Sciatic nerve (tissue), 2 donors: Measurements from ENCODE around the gene PI4KA. TPM values are rescaled to one million over a fixed set of nuclear protein-coding genes. Genes with fewer than 3 reads are reported as not detected.
"Not testable (repeated sequence)": the region's sequence is repeated elsewhere in the genome, so short reads cannot be mapped to it uniquely, and the experiment has no call there.

Experiments
- ATAC-seq: fragments of 200-7000 bp; cut with Tn5 transposase; one replicate; pipeline ENCODE4 v1.9.1; 2020; ENCODE audit warnings: mild to moderate bottlenecking, moderate library complexity
- DNase-seq: peaks from one replicate; pipeline ENCODE4 v3.0.0-alpha.2; 2020; ENCODE audit warnings: low spot score
- intact Hi-C: fragments of 100-400 bp; cut with DNase I; formaldehyde crosslinking; loops from one replicate; pipeline ENCODE4 v1.14.2; 2022
- total RNA-seq: library from RNA; stranded (reverse); fragmentation: NEBNext Ultra II Directional; extraction: Animal tissue kit (Norgen Biotek cat#: 25700); gene quantifications from one replicate; pipeline ENCODE4 v1.2.1, GENCODE V29; 2021
- donor health status: DM: no; HTN: no; CAD: no.
- donor health status: DM: no; HTN: no; CAD: no.

Gene PI4KA
- total RNA-seq, 1 donor from 2014 or later = 116 TPM

DNA sequence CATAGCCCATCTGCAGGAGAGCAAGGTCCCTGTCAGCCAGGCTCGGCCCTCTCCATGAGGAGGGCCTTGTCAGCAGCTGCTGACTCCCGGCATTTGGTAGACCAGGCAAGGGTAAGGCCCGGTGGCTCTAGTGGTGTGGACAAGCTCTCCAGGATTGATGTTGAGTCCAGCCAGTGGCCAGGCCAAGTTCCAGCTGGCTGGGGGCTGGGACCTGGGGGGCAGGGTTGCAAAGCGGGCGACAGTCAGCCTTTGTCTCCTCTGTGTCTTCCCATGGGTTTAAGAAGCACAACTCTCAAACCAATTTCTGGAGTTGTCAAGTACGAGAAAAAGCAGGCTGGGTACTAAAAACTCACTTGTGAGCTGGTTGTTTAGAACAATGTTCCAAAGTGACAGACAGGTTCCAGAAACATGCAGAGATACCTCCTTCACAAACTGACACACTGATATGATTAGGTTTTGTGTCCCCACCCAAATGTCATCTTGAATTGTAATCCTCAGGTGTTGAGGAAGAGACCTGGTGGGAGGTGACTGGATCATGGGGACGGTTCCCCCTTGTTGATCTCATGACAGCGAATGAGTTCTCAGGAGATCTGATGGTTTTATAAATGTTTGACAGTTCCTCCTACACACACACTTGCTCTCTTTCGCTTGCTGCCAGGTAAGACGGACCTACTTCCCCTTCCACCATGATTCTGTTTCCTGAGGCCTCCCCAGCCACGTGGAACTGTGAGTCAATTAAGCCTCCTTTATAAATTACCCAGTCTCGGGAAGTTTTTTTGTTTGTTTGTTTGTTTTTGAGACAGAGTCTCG is 137.0 kb downstream of the PI4KA start:
- ATAC-seq (no peak), DNase-seq (no peak)
- intact Hi-C loops = no loop called here

DNA sequence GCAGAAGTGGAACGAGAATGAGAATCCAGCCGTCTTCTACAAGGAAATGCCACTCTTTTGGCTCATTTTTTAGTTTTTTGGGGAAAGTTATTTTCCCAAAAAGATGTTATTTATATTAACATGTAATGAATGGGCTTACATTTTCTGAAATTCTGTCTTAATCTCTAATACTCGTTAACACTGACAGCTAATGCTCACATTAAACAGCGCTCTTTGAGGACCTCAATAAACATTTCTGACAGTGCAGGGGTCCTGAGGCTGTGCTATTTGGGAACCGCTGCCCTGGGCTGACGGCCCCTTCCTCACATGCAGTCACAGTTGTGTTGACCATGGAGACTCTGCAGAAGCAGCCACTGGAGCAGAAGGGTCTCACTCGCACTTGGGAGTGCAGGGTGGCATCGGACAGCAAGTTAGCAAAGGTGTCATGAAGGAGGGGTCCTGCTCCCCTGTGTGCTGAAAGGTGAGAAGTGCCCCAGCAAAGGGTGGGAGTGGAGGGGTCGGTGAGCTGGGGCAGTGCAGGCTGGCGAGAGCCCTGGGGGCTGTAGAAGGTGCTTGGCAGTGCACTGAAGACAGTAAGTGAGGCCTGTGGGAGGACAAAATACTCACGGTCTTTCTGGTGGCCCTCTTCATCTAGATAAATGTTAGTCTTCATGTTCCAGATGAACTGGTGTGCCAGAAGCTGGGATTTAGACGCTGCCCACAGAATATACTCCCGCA is 137.8 kb downstream of the PI4KA start:
- intact Hi-C loops = no loop called here
- no peak for ATAC-seq
- DNase-seq = no peak

DNA sequence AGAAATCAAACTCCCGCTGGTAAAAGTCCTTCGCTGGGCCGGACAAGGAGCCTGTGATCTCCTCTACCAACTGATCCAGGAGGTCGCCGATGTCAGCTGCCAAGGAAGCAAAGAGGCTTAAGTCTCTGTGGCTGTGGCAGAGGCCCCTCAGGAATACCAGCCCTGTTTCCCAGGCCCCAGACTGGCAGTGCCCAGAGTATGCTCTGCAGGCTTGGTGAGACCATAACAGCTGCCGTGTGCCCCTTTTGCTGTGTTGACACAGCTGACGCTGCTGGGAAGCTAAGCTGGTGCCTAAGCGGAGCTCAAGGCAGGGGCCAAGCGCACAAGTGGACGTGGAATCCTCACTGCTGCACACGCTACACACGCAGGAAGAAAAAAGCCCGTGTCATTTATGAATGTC is 139.9 kb downstream of the PI4KA start:
- DNase-seq, intact Hi-C loops, ATAC-seq: not testable (repeated sequence)

DNA sequence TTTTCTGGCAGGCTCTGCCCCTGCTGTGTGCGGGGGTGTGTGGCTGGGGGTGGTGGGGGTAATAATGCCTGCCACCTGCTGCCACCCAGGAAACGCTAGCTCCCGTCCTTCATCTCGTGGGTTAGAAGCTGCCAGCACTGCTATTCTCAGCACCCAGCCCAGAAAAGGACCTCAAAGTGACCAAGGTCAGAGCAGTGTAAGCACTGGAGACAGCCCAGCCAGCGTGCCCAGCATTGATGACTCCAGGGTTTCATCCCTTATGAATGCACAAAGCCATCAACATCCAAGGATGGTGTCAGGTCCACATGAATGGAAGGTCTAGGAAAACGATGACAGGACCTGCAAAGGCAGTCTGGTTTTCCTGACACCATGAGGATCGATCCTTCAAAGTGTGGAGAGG is 140.6 kb downstream of the PI4KA start:
- intact Hi-C loops, ATAC-seq, DNase-seq: not testable (repeated sequence)

DNA sequence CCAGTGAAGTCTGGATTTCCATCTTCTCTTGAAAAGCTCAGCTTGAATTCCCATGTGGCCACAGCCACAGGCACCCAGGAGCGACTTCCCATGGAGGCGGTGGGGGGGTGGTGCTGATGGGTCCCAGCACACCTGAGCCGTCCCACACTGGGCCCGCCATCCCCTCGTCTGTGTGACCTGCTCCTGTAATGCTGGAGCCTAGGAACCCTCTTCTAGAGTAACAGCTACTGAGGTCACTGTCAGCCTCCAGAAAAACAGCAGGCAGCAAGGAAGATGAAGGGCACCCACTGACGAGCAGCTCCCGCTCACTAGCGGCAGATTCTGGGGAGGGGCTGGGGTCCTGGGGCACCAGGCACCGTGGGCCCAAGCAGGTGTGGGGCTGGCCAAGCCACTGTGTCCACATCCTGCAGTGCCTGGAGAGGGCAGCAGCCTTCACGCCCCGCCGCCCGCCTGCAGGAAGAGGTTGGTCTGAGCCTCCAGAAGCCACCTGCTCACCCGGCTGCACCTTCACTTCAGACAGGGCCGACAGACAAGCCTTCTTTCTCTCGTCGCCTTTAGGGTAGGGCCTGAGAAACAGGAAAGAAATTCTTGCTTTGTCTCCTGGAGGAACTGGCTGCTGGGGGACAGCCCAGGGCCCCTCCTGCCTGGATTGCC is 141.3 kb downstream of the PI4KA start:
- DNase-seq, intact Hi-C loops: not testable (repeated sequence)
- peak; percentile 18 for ATAC-seq

DNA sequence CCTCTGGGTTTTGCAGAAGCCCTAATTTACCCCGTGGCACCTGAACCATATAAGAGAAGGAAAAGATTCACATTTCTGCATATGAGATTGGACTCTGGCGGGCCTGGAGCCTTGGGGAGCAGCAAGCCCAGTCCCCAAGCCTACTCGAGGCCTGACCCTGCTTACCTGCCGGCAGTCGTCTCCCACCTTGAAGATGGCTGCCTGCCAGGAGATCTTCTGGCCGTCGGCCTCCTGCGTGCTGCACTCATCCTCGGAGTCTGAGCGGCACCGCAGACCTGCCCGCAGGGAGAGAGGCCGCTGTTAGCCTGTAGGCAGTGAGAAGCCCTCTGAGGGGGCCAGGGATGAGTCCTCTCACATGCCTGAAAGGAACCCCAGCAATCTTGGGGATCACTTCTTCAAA is 145.5 kb downstream of the PI4KA start:
- DNase-seq, ATAC-seq, intact Hi-C loops: not testable (repeated sequence)

DNA sequence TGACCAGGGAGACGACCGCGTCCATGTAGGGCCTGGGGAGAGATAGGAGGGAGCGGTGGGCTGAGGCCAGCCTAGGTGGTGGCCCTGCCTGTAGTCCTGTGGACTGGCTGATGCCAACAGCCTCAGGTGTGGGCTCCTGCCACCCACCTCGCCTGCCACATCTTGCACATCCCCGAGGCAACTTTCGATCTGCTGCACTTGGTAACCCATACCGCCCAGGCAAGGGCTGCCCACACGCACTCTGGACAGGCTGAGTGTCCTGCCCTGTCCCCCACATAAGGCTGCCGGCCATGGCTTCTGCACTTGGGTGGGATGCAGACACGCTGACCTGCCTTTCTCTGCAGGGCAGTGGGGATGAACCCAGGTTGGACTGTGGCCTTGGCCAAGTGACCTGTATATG is 148.6 kb downstream of the PI4KA start:
- DNase-seq, ATAC-seq, intact Hi-C loops: not testable (repeated sequence)

DNA sequence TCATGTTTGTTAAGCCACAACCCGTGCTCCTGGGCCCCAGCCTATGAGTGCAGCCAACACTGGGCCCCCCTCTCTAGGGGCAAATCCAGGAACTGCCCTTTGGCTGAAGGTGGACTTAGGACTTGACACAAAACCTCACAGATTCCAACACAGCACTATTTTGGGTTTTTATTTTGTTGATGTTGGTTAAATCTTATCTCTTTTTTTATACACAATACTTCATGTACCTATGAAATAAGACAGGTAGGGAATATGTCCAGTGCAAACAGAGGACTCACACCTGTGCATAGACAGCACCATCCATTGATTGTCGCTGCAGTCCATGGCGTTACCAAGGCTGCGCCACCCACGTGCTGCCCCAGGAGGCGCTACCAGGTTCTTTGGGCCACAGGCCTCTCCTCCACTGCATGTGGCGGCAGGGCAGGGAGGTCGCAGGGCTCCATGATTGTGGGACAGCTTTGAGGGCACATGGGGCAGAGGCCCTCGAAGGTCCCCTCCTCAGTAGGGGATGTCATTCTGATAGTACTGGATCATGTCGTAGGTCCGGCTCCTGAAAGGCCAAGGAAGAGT is 151.0 kb downstream of the PI4KA start:
- intact Hi-C loops, ATAC-seq, DNase-seq: not testable (repeated sequence)

DNA sequence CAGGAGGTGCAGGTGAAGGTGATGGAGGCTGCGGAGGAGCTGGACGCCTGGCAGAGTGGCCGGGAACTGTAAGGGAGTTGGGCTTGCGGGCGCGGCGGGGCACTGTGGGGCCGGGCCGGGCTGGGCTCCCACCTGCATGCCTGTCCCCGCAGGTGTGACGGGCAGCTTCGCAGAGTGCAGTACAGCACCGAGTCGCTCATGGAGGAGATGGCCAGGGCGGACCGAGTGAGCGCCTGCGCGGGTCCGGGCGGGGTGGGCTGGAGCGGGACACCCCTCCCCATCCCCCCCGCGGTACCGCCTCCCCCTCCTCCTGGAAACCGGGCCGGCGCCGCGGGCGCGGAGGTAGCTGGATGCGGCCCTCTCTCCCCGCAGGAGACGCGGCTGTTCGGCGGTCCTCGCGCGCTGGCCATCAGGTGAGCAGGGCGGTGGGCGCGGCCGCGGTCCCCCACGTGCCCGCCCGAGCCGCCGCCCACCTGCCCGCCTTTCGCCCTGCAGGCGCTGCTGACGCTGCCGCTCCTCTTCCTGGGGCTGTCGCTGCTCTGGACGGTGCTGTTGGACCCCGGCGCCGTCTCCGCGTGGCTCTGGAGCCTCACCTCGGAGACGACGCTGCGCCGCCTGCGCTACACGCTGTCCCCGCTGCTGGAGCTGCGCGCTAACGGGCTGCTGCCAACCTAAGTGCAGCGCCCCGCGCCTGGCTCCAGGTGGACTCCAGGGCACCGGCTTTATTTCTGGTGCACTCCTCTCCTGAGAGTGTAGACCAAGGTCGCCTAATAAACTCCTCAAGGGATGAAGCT is 154.6 kb downstream of the PI4KA start:
- DNase-seq, intact Hi-C loops: not testable (repeated sequence)
- peak; percentile 0 for ATAC-seq

DNA sequence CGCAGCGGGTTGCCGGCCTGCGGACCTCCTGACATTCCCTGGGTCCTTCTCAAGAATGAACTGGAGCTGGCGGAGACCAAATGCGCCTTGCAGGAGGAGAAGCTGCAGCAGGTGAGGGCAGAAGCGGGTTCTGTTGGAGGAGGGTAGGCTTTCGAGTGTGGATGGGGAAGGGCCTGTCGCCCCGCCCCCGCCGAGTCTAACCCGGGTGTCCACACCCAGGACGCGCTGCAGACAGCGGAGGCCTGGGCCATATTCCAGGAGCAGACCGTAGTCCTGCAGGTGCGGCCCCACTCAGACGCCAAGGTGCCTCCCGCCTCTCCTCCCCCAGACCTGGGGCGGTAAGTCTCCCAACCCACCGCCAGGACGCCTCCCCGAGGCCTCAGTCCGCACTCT is 155.2 kb downstream of the PI4KA start:
- intact Hi-C loops = not testable (repeated sequence)
- peak; percentile 39 for ATAC-seq
- DNase-seq = peak; percentile 73

DNA sequence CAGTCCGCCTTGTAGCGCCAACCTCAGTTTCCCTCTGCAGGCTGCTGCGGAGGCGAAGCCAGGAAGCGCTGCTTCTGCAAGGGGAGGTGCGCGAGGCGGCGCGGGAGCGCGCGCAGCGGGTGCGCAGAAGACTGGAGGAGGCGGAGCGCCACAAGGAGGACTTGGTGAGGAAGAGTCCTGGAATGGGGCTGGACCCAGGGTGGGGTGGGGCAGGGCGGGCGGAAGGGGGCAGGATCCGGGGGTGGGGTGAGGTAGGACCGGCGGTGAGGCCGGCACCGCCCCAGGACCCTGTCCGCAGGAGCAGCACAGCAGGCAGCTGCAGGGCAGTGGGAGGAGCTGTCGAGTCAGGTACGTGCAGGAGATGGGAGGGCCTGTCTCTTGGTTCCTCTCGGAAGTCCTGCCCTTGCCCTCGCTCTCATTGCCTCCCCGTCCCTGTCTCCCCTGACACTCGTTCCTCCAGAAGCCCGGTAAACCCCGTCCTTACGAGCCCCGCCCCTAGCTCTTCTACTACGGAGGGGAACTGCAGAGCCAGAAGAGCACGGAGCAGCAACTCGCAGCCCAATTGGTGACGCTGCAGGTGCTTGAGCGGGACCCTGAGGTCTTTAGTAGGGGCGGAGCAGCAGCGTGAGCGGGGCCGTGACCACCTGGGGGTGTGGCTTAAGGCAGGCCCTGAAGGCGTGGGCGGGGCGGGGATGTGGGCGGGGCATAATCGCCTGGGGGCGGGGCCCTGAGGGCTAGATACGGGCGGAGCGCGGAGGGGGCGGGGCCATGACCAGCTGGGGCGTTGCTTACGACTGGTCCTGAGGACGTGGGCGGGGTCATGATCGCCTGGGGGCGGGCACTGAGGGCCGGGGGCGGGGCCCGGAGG is 155.8 kb downstream of the PI4KA start:
- intact Hi-C loops = not testable (repeated sequence)
- ATAC-seq (peak; percentile 97), DNase-seq (peak; percentile 99)

DNA sequence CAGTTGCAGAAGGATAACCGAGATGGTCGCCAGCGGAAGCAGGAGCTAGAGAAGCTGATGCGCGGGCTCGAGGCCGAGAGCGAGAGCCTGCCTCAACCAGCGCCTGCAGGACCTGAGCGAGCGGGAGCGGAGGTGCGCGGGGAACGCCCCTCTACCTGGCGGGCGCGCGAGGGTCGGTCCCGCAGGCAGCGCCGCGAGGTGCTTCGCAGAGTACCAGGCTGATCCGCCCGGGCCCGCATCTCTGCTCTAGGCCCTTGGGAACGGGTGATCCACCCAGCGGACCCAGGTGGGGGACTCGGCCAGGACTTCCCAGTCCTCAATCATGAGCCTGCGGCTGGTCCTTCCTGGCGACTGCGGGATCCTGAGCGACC is 156.5 kb downstream of the PI4KA start:
- DNase-seq, intact Hi-C loops: not testable (repeated sequence)
- ATAC-seq = peak; percentile 13

DNA sequence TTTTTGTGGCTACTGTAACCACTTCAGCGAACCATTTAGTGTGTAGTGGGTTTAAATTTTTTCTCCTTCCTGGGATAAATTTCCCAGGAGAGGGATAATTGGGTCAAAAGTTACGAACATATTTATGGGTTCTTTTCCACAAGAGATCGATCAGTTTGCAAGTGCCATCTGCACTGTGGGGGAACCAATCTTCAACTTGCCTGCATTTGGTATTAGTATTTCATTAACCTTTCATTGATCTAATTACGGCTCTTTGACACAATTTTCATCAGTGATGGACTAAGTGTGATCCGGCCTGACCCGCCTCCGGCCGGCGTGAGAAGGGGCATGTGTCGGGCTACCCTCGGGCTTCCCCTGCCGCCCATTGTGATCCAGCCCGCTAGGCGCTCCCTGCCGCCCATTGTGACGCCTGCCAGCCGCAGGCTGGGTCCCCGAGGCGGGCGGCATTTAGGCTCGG is 156.9 kb downstream of the PI4KA start:
- intact Hi-C loops, DNase-seq, ATAC-seq: not testable (repeated sequence)

DNA sequence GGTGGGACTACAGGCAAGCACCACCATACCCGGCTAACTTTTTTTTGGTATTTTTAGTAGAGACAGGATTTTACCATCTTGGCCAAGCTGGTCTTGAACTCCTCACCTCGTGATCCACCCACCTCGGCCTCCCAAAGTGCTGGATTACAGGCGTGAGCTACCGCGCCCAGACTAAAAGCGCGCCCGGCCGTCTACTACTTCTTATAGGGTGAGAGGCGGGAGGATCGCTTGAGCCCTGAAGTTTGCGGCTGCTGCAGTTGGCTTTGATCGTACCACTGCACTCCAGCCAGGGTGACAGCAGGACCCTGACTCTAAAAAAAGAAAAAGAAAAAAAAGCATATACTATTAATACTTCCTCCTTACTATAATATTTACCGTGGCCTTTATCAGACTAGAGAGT is 158.3 kb downstream of the PI4KA start:
- ATAC-seq, intact Hi-C loops, DNase-seq: not testable (repeated sequence)

DNA sequence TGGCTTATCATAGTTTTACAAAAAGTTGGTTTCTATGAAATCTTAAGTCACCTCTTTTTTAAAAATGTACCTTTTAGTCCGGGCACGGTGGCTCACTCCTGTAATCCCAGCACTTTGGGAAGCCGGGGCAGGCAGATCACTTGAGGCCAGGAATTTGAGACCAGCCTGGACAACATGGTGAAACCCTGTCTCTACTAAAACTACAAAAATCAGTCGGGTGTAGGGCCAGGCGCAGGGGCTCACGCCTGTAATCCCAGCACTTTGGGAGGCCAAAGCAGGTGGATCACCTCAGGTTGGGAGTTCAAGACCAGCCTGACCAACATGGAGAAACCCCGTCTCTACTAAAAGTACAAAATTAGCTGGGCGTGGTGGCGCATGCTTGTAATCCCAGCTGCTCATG is 158.8 kb downstream of the PI4KA start:
- intact Hi-C loops, DNase-seq, ATAC-seq: not testable (repeated sequence)

DNA sequence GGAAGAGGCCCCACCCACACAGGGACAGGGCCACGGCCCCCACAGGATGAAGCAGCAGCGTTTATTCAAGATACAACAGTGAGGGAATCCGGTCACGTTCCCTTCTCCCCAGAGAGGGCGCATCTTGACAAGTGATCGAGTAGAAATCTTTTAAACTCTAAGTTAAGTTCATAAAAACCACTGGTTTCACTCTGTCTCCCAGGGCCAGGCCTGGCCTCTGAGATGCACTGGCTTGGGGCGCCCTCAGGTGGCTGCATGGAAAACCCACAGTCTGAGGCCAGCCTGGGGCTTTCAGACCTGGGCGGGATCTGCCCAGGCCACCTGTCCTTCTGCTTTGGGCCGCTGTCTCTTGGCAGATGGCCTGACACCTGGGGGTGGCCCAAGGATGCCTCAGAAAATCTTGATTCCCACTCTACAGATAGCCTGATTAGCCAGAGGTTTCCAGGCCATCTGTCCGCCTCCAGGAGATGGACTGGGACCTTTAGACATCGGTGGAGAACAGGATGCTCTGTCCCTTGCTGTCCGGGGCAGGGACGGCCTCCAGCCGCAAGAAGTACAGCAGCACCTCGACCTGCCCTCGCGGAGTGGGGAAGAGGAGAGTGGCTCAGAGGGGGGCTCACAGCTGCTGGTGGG is 161.0 kb downstream of the PI4KA start:
- ATAC-seq, intact Hi-C loops: not testable (repeated sequence)
- DNase-seq = peak; percentile 83

DNA sequence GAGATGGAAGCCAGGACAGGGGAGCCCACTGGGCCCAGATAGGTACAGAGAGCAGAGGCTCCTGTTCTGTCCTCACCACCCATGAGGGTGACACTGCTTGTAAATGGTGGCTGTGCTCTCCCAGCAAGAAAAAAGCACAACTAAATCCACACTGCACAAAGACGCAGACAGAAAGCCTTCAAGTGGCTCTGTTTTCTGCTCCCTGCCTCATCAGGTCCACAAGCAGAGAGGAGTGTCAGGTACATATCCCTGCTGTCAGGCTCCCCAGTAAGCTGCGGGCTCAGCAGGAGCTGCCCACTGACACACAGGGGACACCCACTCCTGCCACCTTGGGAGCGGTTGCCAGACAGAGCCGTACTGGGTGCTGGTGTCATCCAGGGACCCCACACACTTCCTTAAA is 162.6 kb downstream of the PI4KA start:
- ATAC-seq, DNase-seq, intact Hi-C loops: not testable (repeated sequence)
